ENCODE data around the gene NCOA3. TPM values are rescaled to one million over a fixed set of nuclear protein-coding genes. Genes with fewer than 3 reads are reported as not detected.

Gene NCOA3
- polyA plus RNA-seq, 3 donors, result 13.5 to 21.8 (median 21.3) TPM

- intact Hi-C loops (cut with micrococcal nuclease), result no loop called here
- peak overlapping the region in 2 of 7 donors; percentile 43 to 50 for H3K27ac Mint-ChIP-seq
Observed at GRCh38 chr20:47670913-47671312, 169.2 kb downstream of the NCOA3 start.

GRCh38 chr20:47672166-47672565 is 170.5 kb downstream of the NCOA3 start:
- no peak for DNase-seq
- Mint-ChIP-seq H3K27me3 (ENCODE audit: low read depth in 3 of 3) (peaks cover 0 to 7% (median 4%) of the 10 kb centered on the region in 3 donors), H3K36me3 (peaks cover 92 to 98% of the 10 kb centered on the region in 2 donors), H3K4me3 (no peak overlapping the region), H3K9me3 (peaks cover 0 to 6% (median 0%) of the 10 kb centered on the region in 7 donors), H3K4me1 (no peaks in the 10 kb centered on the region), H3K27ac (peak overlapping the region in 2 of 7 donors; percentile 20 to 80)
- no peak overlapping the region for H3K4me2 ChIP-seq (replicated peaks; ENCODE audit: extremely low read depth, low read length, poor library complexity, severe bottlenecking)
- H3K79me2 ChIP-seq (ENCODE audit: insufficient read depth, low read length), result no peaks in the 10 kb centered on the region
- 99% methylated on average over 14 of the region's 15 CpGs for WGBS (ENCODE audit: insufficient coverage)
- H3K36me3 ChIP-seq (replicated peaks in 1 of 2; ENCODE audit: control insufficient read depth in 1 of 2, insufficient read depth in 2 of 2, low read length in 2 of 2), result peaks cover 79 to 98% of the 10 kb centered on the region in 2 donors
- H3K4me3 ChIP-seq (replicated peaks in 1 of 3; ENCODE audit: low read depth in 2 of 3, low read length in 3 of 3), result no peak overlapping the region
- no peak for TF ChIP-seq CTCF (IDR thresholded peaks at IDR 0.05)
- intact Hi-C loops (cut with micrococcal nuclease), result no loop called here
- H2AFZ ChIP-seq (ENCODE audit: insufficient read depth, low read depth, low read length, poor library complexity, severe bottlenecking), result no peak overlapping the region
- H3K27ac ChIP-seq (ENCODE audit: low read depth in 1 of 2, low read length in 2 of 2), result no peak overlapping the region
- no peak overlapping the region for H3K9ac ChIP-seq (ENCODE audit: insufficient read depth, low read length, poor library complexity, severe bottlenecking)
- H4K20me1 ChIP-seq (ENCODE audit: insufficient read depth, low read length), result peaks cover 95% of the 10 kb centered on the region
- H3K27me3 ChIP-seq (ENCODE audit: control insufficient read depth in 2 of 2, insufficient read depth in 2 of 2, low read length in 2 of 2), result no peaks in the 10 kb centered on the region
- H3K9me3 ChIP-seq (replicated peaks in 1 of 2; ENCODE audit: control insufficient read depth in 1 of 2, insufficient read depth in 1 of 2, low read length in 2 of 2), result no peaks in the 10 kb centered on the region
- no peaks in the 10 kb centered on the region for H3K4me1 ChIP-seq (ENCODE audit: control insufficient read depth in 1 of 2, insufficient read depth in 2 of 2, low read length in 2 of 2)

More at GRCh38 chr20:47670913-47671312, 169.2 kb downstream of the NCOA3 start:
- Histone ChIP-seq H3K4me1 (ENCODE audit: control insufficient read depth in 1 of 2, insufficient read depth in 2 of 2, low read length in 2 of 2) (no peaks in the 10 kb centered on the region), H3K27me3 (ENCODE audit: control insufficient read depth in 2 of 2, insufficient read depth in 2 of 2, low read length in 2 of 2) (no peaks in the 10 kb centered on the region), H3K79me2 (ENCODE audit: insufficient read depth, low read length) (no peaks in the 10 kb centered on the region), H3K9ac (ENCODE audit: insufficient read depth, low read length, poor library complexity, severe bottlenecking) (no peak overlapping the region), H2AFZ (ENCODE audit: insufficient read depth, low read depth, low read length, poor library complexity, severe bottlenecking) (no peak overlapping the region), H3K9me3 (replicated peaks in 1 of 2; ENCODE audit: control insufficient read depth in 1 of 2, insufficient read depth in 1 of 2, low read length in 2 of 2) (no peaks in the 10 kb centered on the region), H4K20me1 (ENCODE audit: insufficient read depth, low read length) (peaks cover 95% of the 10 kb centered on the region), H3K4me3 (replicated peaks in 1 of 3; ENCODE audit: low read depth in 2 of 3, low read length in 3 of 3) (no peak overlapping the region), H3K4me2 (replicated peaks; ENCODE audit: extremely low read depth, low read length, poor library complexity, severe bottlenecking) (no peak overlapping the region), H3K27ac (ENCODE audit: low read depth in 1 of 2, low read length in 2 of 2) (no peak overlapping the region), H3K36me3 (replicated peaks in 1 of 2; ENCODE audit: control insufficient read depth in 1 of 2, insufficient read depth in 2 of 2, low read length in 2 of 2) (peaks cover 74 to 98% of the 10 kb centered on the region in 2 donors)
- peaks cover 0 to 2% (median 0%) of the 10 kb centered on the region in 7 donors for H3K9me3 Mint-ChIP-seq
- peaks cover 93 to 98% of the 10 kb centered on the region in 2 donors for H3K36me3 Mint-ChIP-seq
- DNase-seq, result no peak
- WGBS (ENCODE audit: insufficient coverage), result 100% methylated on average over 4 of the region's 10 CpGs
- H3K4me1 Mint-ChIP-seq, result no peaks in the 10 kb centered on the region
- TF ChIP-seq CTCF (IDR thresholded peaks at IDR 0.05), result no peak
- no peak overlapping the region for H3K4me3 Mint-ChIP-seq
- H3K27me3 Mint-ChIP-seq (ENCODE audit: low read depth in 3 of 3), result peaks cover 0 to 9% (median 4%) of the 10 kb centered on the region in 3 donors

Data from CD14-positive monocyte (primary cell).